GM21526 (cell line): Measurements from ENCODE around the gene COX17.
"Not testable (repeated sequence)": the region's sequence is repeated elsewhere in the genome, so short reads cannot be mapped to it uniquely, and the experiment has no call there.

Source experiments
- ATAC-seq: cut with Tn5 transposase; IDR thresholded peaks from one replicate; pipeline ENCODE4 v1.9.1; 2021; ENCODE audit warnings: moderate library complexity; ENCODE audit not compliant: unreplicated experiment, low FRiP score

COX17 gene

GRCh38 chr3:119676771-119677640 lies at the start of gene COX17:
TSS of gene COX17 (minus strand) at chr3:119677406. CDS start at chr3:119677310, 96 bp downstream.
- ATAC-seq: peak; percentile 86

GRCh38 chr3:119726909-119727308 lies 49.7 kb upstream of the COX17 start:
- no peak for ATAC-seq

GRCh38 chr3:119723022-119723421 lies 45.8 kb upstream of the COX17 start:
- ATAC-seq: no peak

GRCh38 chr3:119717520-119717919 lies 40.3 kb upstream of the COX17 start:
- no peak for ATAC-seq

- no peak for ATAC-seq
Observed at GRCh38 chr3:119716998-119717397, 39.8 kb upstream of the COX17 start.

- no peak for ATAC-seq
Observed at GRCh38 chr3:119715105-119715504, 37.9 kb upstream of the COX17 start.

GRCh38 chr3:119703820-119704531 lies 26.8 kb upstream of the COX17 start:
- ATAC-seq: no peak

GRCh38 chr3:119702530-119703527 lies 25.6 kb upstream of the COX17 start, which contains the start of gene CFAP91:
TSS of gene CFAP91 (plus strand) at chr3:119703022. CDS start at chr3:119703099, 77 bp downstream.
- ATAC-seq: peak; percentile 87

- ATAC-seq: no peak
Observed at GRCh38 chr3:119700920-119701734, 23.9 kb upstream of the COX17 start.

GRCh38 chr3:119700269-119700919 lies 23.2 kb upstream of the COX17 start:
- no peak for ATAC-seq

GRCh38 chr3:119697394-119697793 lies 20.2 kb upstream of the COX17 start:
- peak; percentile 33 for ATAC-seq

- no peak for ATAC-seq
Observed at GRCh38 chr3:119695480-119695879, 18.3 kb upstream of the COX17 start.

- no peak for ATAC-seq
Observed at GRCh38 chr3:119690043-119690656, 12.9 kb upstream of the COX17 start.

- ATAC-seq: no peak
Observed at GRCh38 chr3:119683421-119683820, 6.2 kb upstream of the COX17 start.

GRCh38 chr3:119681279-119681678 lies 4.1 kb upstream of the COX17 start:
- no peak for ATAC-seq

- no peak for ATAC-seq
Observed at GRCh38 chr3:119679874-119680273, 2.7 kb upstream of the COX17 start.

- not testable (repeated sequence) for ATAC-seq
Observed at GRCh38 chr3:119678209-119678608, 1.0 kb upstream of the COX17 start.

- ATAC-seq: peak; percentile 1
Observed at GRCh38 chr3:119677641-119677934, 382 bp upstream of the COX17 start.

- no peak for ATAC-seq
Observed at GRCh38 chr3:119676020-119676419, 1.2 kb downstream of the COX17 start.
